ENCODE results near the gene RNF13.
"Not testable (repeated sequence)": the region's sequence is repeated elsewhere in the genome, so short reads cannot be mapped to it uniquely, and the experiment has no call there.

RNF13 gene

GRCh38 chr3:149826636-149827035 lies 13.6 kb downstream of the RNF13 start:
- DNase-seq (ENCODE audit: extremely low read depth, low read depth): no peak
- TF ChIP-seq, protein P1, sequence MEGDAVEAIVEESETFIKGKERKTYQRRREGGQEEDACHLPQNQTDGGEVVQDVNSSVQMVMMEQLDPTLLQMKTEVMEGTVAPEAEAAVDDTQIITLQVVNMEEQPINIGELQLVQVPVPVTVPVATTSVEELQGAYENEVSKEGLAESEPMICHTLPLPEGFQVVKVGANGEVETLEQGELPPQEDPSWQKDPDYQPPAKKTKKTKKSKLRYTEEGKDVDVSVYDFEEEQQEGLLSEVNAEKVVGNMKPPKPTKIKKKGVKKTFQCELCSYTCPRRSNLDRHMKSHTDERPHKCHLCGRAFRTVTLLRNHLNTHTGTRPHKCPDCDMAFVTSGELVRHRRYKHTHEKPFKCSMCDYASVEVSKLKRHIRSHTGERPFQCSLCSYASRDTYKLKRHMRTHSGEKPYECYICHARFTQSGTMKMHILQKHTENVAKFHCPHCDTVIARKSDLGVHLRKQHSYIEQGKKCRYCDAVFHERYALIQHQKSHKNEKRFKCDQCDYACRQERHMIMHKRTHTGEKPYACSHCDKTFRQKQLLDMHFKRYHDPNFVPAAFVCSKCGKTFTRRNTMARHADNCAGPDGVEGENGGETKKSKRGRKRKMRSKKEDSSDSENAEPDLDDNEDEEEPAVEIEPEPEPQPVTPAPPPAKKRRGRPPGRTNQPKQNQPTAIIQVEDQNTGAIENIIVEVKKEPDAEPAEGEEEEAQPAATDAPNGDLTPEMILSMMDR (IDR thresholded peaks at IDR 0.05; ENCODE audit: low read depth, low read length): no peak

- TF ChIP-seq, protein P1 (IDR thresholded peaks at IDR 0.05; ENCODE audit: low read depth, low read length): no peak
Measured at GRCh38 chr3:149828390-149828789, 15.4 kb downstream of the RNF13 start.

GRCh38 chr3:149829631-149830030 lies 16.6 kb downstream of the RNF13 start:
- DNase-seq (ENCODE audit: extremely low read depth, low read depth): not testable (repeated sequence)

More at GRCh38 chr3:149828390-149828789, 15.4 kb downstream of the RNF13 start:
- DNase-seq (ENCODE audit: extremely low read depth, low read depth): no peak

DNA sequence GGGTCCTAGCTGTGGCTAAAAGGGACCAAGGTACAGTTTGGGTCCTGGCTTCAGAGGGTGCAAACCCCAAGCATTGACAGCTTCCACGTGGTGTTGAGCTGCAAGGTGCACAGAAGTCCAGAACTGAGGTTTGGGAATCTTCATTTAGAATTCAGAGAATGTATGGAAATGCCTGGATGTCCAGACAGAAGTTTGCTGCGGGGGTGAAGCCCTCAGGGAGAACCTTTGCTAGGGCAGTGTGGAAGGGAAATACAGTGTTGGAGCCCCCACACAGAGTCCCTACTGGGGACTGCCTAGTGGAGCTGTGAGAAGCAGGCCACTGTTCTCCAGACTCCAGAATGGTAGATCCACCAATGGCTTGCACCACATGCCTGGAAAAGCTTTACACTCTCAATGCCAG lies 17.9 kb downstream of the RNF13 start:
- TF ChIP-seq, protein P1 (IDR thresholded peaks at IDR 0.05; ENCODE audit: low read depth, low read length): no peak
- DNase-seq (ENCODE audit: extremely low read depth, low read depth): no peak

DNA sequence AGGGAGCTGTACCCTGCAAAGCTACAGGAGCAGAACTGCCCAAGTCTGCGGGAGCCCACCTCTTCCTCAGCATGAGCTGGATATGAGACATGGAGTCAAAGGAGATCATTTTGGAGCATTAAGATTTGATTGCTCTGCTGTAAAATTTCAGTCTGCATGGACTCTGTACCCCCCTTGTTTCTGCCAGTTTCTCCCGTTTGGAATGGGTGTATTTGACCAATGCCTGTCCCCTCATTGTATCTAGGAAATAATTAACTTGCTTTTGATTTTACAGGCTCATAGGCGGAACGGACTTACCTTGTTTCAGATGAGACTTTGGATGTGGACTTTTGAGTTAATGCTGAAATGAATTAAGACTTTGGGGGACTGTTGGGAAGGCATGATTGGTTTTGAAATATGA lies 18.3 kb downstream of the RNF13 start:
- DNase-seq (ENCODE audit: extremely low read depth, low read depth): no peak
- TF ChIP-seq, protein P1 (IDR thresholded peaks at IDR 0.05; ENCODE audit: low read depth, low read length): no peak

- no peak for DNase-seq (ENCODE audit: extremely low read depth, low read depth)
- TF ChIP-seq, protein P1 (IDR thresholded peaks at IDR 0.05; ENCODE audit: low read depth, low read length): no peak
Measured at GRCh38 chr3:149832086-149832485, 19.1 kb downstream of the RNF13 start.

DNA sequence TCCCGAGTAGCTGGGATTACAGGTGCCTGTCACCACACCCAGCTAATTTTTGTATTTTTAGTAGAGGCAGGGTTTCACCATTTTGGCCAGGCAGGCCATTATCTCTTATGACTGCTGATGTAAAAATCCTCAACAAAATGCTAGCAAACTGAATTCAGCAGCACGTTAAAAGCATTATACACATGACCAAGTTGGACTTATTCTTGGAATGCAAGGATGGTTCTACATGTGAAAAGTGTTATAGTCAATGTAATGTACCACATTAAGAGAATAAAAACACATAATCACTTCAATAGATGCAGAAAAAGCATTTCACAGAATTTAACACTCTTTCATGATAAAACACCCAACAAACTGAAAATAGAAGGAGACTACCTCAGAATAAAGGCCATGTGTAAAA lies 20.2 kb downstream of the RNF13 start:
- DNase-seq (ENCODE audit: extremely low read depth, low read depth): no peak
- TF ChIP-seq, protein P1 (IDR thresholded peaks at IDR 0.05; ENCODE audit: low read depth, low read length): no peak

GRCh38 chr3:149838491-149838890 lies 25.5 kb downstream of the RNF13 start:
- not testable (repeated sequence) for DNase-seq (ENCODE audit: extremely low read depth, low read depth)

DNA sequence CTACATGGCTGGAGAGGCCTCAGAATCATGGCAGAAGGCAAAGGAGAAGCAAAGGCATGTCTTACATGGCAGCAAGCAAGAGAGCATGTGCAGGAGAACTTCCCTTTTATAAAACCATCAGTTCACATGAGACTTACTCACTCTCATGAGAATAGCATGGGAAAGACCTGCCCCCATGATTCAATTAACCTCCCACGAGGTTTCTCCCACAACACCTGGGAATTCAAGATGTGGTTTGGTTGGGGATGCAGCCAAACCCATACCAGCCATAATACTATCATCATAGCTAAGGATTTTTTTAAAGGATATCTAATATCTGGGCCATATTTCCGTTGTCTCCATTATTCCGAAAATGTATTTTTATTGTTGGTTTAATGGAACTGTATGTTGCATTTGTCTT lies 26.5 kb downstream of the RNF13 start:
- not testable (repeated sequence) for DNase-seq (ENCODE audit: extremely low read depth, low read depth)

Data from AG09319 (cell line).